ENCODE results near the gene ARHGAP31.
"Not testable (repeated sequence)": the region's sequence is repeated elsewhere in the genome, so short reads cannot be mapped to it uniquely, and the experiment has no call there.

Gene ARHGAP31

GRCh38 chr3:119318876-119319275 lies 24.7 kb downstream of the ARHGAP31 start:
- no peak overlapping the region for H3K4me3 ChIP-seq (ENCODE audit: low read depth in 1 of 2, low read length in 1 of 2)
- no peaks in the 10 kb centered on the region for H3K36me3 ChIP-seq
- no peak for TF ChIP-seq CTCF (IDR thresholded peaks at IDR 0.05)
- no peak overlapping the region for H3K27ac ChIP-seq
- peaks cover 6 to 8% of the 10 kb centered on the region in 2 experiments for H3K4me1 ChIP-seq (ENCODE audit: control insufficient read depth in 1 of 2, insufficient read depth in 1 of 2, low read depth in 1 of 2, low read length in 1 of 2)
- H3K9me3 ChIP-seq, result no peaks in the 10 kb centered on the region
- H3K27me3 ChIP-seq, result no peaks in the 10 kb centered on the region

GRCh38 chr3:119319311-119319710 lies 25.1 kb downstream of the ARHGAP31 start:
- Histone ChIP-seq H3K4me1 (ENCODE audit: control insufficient read depth in 1 of 2, insufficient read depth in 1 of 2, low read depth in 1 of 2, low read length in 1 of 2) (peaks cover 8% of the 10 kb centered on the region in 2 experiments), H3K36me3 (no peaks in the 10 kb centered on the region), H3K9me3 (no peaks in the 10 kb centered on the region), H3K27ac (no peak overlapping the region), H3K4me3 (ENCODE audit: low read depth in 1 of 2, low read length in 1 of 2) (no peak overlapping the region), H3K27me3 (no peaks in the 10 kb centered on the region)
- TF ChIP-seq CTCF (IDR thresholded peaks at IDR 0.05), result no peak

- H3K36me3 ChIP-seq; H3K9me3 ChIP-seq; H3K27ac ChIP-seq; H3K27me3 ChIP-seq; H3K4me3 ChIP-seq (ENCODE audit: low read depth in 1 of 2, low read length in 1 of 2); H3K4me1 ChIP-seq (ENCODE audit: control insufficient read depth in 1 of 2, insufficient read depth in 1 of 2, low read depth in 1 of 2, low read length in 1 of 2): not testable (repeated sequence)
These were observed 26.6 kb downstream of the ARHGAP31 start for GRCh38 chr3:119320785-119321184.

GRCh38 chr3:119322021-119322834 lies 28.0 kb downstream of the ARHGAP31 start:
- Histone ChIP-seq H3K36me3 (no peaks in the 10 kb centered on the region), H3K4me1 (ENCODE audit: control insufficient read depth in 1 of 2, insufficient read depth in 1 of 2, low read depth in 1 of 2, low read length in 1 of 2) (peaks cover 8% of the 10 kb centered on the region in 2 experiments), H3K27me3 (no peaks in the 10 kb centered on the region), H3K9me3 (no peaks in the 10 kb centered on the region), H3K4me3 (ENCODE audit: low read depth in 1 of 2, low read length in 1 of 2) (peak overlapping the region; percentile 65 to 73), H3K27ac (peak overlapping the region; percentile 70)
- no peak for TF ChIP-seq CTCF (IDR thresholded peaks at IDR 0.05)

GRCh38 chr3:119322835-119323722 lies 28.9 kb downstream of the ARHGAP31 start:
- Histone ChIP-seq H3K36me3 (no peaks in the 10 kb centered on the region), H3K9me3 (no peaks in the 10 kb centered on the region), H3K27ac (peak overlapping the region; percentile 70), H3K4me1 (ENCODE audit: control insufficient read depth in 1 of 2, insufficient read depth in 1 of 2, low read depth in 1 of 2, low read length in 1 of 2) (peaks cover 8% of the 10 kb centered on the region in 2 experiments), H3K27me3 (no peaks in the 10 kb centered on the region), H3K4me3 (ENCODE audit: low read depth in 1 of 2, low read length in 1 of 2) (peak overlapping the region; percentile 65 to 73)
- no peak for TF ChIP-seq CTCF (IDR thresholded peaks at IDR 0.05)

- H3K27me3 ChIP-seq, result no peaks in the 10 kb centered on the region
- no peak for TF ChIP-seq CTCF (IDR thresholded peaks at IDR 0.05)
- no peaks in the 10 kb centered on the region for H3K9me3 ChIP-seq
- H3K36me3 ChIP-seq, result no peaks in the 10 kb centered on the region
- peaks cover 8% of the 10 kb centered on the region in 2 experiments for H3K4me1 ChIP-seq (ENCODE audit: control insufficient read depth in 1 of 2, insufficient read depth in 1 of 2, low read depth in 1 of 2, low read length in 1 of 2)
- peak overlapping the region; percentile 70 for H3K27ac ChIP-seq
- peak overlapping the region; percentile 65 to 73 for H3K4me3 ChIP-seq (ENCODE audit: low read depth in 1 of 2, low read length in 1 of 2)
These were observed 29.5 kb downstream of the ARHGAP31 start for GRCh38 chr3:119323723-119324085.
